Adrenal gland (tissue), 5 donors: ENCODE data around the gene BACE2.

Experiments used
- POLR2A ChIP-seq, 2 donors: fragments of 450-650 bp; IDR thresholded peaks; one replicate each; pipeline ENCODE4 v1.6.1; 2017; ENCODE audit warnings: antibody characterized with exemption in 2 of 2, mild to moderate bottlenecking in 2 of 2, moderate library complexity in 1 of 2
- TF ChIP-seq, protein P1 (sequence below), 6 experiments: fragments of 450-650 bp in 4 of 6; fragments of 200-600 bp in 2 of 6; sonication (generic) in 1 of 6; IDR thresholded peaks; 1 replicate in 5 of 6; 2 replicates in 1 of 6; pipeline versions ENCODE4 v1.5.1 to v1.8.0; 2016 to 2021; ENCODE audit warnings: antibody characterized with exemption in 6 of 6, mild to moderate bottlenecking in 2 of 6, moderate library complexity in 1 of 6
- donor health status: DM: no; HTN: no; CAD: no.

GRCh38 chr21:41233916-41234315 is 66.0 kb downstream of the BACE2 start:
- TF ChIP-seq, protein P1, sequence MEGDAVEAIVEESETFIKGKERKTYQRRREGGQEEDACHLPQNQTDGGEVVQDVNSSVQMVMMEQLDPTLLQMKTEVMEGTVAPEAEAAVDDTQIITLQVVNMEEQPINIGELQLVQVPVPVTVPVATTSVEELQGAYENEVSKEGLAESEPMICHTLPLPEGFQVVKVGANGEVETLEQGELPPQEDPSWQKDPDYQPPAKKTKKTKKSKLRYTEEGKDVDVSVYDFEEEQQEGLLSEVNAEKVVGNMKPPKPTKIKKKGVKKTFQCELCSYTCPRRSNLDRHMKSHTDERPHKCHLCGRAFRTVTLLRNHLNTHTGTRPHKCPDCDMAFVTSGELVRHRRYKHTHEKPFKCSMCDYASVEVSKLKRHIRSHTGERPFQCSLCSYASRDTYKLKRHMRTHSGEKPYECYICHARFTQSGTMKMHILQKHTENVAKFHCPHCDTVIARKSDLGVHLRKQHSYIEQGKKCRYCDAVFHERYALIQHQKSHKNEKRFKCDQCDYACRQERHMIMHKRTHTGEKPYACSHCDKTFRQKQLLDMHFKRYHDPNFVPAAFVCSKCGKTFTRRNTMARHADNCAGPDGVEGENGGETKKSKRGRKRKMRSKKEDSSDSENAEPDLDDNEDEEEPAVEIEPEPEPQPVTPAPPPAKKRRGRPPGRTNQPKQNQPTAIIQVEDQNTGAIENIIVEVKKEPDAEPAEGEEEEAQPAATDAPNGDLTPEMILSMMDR (IDR thresholded peaks at IDR 0.05): no peak
- no peak for TF ChIP-seq POLR2A (IDR thresholded peaks at IDR 0.05)
